Stimulated activated naive B cell treated with anti-CD40 and anti-IgM and Interleukin-4, amounts not matched to agents 10 μg/mL and 1 μg/mL and 100 μg/mL, for 72 hours (primary cell): Measurements from ENCODE around the gene GPR146.

Experiments
- ATAC-seq, 2 donors: fragments of 150-1000 bp; cut with Tn5 transposase; replicated peaks; 2 replicates each; pipeline ENCODE4 v1.10.0; 2021; ENCODE audit warnings: moderate library complexity in 1 of 2
- DNase-seq: peaks from one replicate; pipeline ENCODE4 v3.0.0; 2021
- H3K27ac Mint-ChIP-seq: one replicate; pipeline ENCODE4 v1.8.0; 2022; ENCODE audit warnings: mild to moderate bottlenecking, mixed read lengths
- H3K27me3 Mint-ChIP-seq, 2 donors: one replicate each; pipeline ENCODE4 v1.8.0; 2022; ENCODE audit warnings: mixed read lengths in 2 of 2
- H3K36me3 Mint-ChIP-seq, 2 donors: one replicate each; pipeline ENCODE4 v1.8.0; 2022; ENCODE audit warnings: mixed read lengths in 2 of 2, mild to moderate bottlenecking in 1 of 2
- H3K4me1 Mint-ChIP-seq, 2 donors: one replicate each; pipeline ENCODE4 v1.8.0; 2022; ENCODE audit warnings: mixed read lengths in 2 of 2, mild to moderate bottlenecking in 1 of 2
- H3K4me3 Mint-ChIP-seq, 2 donors: one replicate each; pipeline ENCODE4 v1.8.0; 2022; ENCODE audit warnings: mild to moderate bottlenecking in 2 of 2, mixed read lengths in 2 of 2, moderate library complexity in 1 of 2
- H3K9me3 Mint-ChIP-seq, 2 donors: one replicate each; pipeline ENCODE4 v1.8.0; 2022; ENCODE audit warnings: mixed read lengths in 2 of 2, mild to moderate bottlenecking in 1 of 2

GPR146 gene

DNA sequence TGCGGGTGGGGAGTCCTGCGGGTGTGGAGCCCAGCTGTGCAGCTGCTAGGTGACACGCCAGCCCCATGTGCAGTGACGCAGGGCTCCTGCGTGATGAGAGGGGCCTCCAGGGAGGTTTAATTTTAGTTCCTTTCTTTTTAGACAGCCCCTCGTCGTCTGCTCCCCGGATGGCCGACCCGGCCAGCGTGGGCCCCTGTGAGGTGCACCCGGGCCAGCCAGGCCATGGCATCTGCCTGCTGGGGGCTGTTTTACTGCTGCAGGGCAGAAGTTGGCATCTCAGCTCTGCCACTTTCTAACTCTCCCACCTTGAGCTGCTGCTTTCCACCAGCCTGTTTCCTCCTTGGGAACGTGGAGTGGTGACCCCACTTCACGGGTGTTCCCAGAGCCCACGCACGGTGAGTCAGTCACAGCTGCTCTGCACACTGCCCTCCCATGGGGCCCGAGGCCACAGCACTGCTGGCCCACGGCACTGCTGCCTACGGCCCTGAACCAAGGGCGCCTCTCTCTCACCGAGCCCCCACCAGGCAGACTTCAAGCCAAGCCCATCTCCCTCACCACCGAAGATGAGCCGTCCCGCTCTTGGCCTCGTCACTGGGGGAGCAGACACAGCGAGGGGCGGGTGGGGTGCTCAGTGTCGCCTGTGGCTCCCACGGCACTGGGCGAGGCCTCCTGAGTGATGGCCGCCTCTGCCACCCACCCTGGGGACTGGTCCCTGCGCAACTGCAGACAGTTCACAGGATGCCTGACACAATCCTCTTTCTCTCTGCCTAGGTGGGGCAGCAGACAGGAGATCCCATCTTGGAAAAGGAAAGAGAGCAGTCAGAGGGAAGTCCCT lies 40.1 kb upstream of the GPR146 start:
- no peaks in the 10 kb centered on the region for H3K9me3 Mint-ChIP-seq
- ATAC-seq = peak; percentile 93 to 94
- peaks cover 43 to 50% of the 10 kb centered on the region in 2 donors for H3K36me3 Mint-ChIP-seq
- H3K4me3 Mint-ChIP-seq = peak overlapping the region; percentile 58 to 66
- peak overlapping the region; percentile 92 for H3K27ac Mint-ChIP-seq
- peak; percentile 71 for DNase-seq
- H3K4me1 Mint-ChIP-seq = peaks cover 33 to 36% of the 10 kb centered on the region in 2 donors
- no peaks in the 10 kb centered on the region for H3K27me3 Mint-ChIP-seq

DNA sequence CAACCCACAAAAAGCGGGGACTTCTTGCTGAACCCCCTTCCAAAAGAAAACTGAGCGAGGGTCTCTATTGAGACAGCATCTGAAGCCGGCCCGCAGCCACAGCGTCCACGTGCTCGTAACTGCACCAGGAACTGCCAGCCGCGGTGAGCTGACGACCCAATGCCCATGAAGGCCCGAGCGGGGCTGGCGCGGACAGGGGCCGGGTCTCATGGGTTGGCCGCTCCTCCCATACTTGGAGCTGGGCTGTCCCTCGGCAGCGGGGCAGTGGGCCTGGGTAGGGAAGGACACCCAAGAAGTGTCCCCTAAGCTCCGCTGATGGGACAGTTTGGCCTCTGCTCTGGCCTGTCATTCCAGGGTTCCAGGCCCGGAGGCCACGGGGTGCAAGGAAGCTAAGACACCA lies 39.0 kb upstream of the GPR146 start:
- peaks cover 28 to 32% of the 10 kb centered on the region in 2 donors for H3K4me1 Mint-ChIP-seq
- peaks cover 46 to 52% of the 10 kb centered on the region in 2 donors for H3K36me3 Mint-ChIP-seq
- H3K27me3 Mint-ChIP-seq = no peaks in the 10 kb centered on the region
- H3K9me3 Mint-ChIP-seq = no peaks in the 10 kb centered on the region
- H3K27ac Mint-ChIP-seq = no peak overlapping the region
- no peak overlapping the region for H3K4me3 Mint-ChIP-seq
- no peak for DNase-seq
- ATAC-seq = no peak

DNA sequence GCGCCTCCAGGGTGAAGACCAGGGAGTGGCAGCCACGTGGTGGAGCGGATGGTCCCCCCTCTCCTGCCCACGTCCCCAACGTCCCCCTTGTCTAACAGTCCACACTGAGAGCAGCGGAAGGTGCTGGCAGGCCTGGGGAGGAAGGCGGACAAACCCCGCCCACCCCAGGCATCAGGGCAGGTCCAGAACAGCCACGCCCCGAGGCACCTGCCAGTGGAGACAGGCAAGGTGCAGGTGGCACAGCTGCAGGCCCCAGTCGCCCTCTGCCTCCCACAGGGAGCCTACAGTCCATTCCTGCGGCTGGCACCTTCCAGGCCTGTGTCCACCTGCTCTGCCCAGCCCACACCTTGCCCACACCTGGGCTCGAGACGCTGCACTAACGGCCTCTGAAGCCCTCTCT lies 36.4 kb upstream of the GPR146 start:
- no peak for DNase-seq
- no peaks in the 10 kb centered on the region for H3K27me3 Mint-ChIP-seq
- peaks cover 37 to 42% of the 10 kb centered on the region in 2 donors for H3K36me3 Mint-ChIP-seq
- H3K27ac Mint-ChIP-seq = no peak overlapping the region
- H3K9me3 Mint-ChIP-seq = no peaks in the 10 kb centered on the region
- ATAC-seq = no peak
- H3K4me3 Mint-ChIP-seq = no peak overlapping the region
- H3K4me1 Mint-ChIP-seq = peaks cover 30% of the 10 kb centered on the region in 2 donors

DNA sequence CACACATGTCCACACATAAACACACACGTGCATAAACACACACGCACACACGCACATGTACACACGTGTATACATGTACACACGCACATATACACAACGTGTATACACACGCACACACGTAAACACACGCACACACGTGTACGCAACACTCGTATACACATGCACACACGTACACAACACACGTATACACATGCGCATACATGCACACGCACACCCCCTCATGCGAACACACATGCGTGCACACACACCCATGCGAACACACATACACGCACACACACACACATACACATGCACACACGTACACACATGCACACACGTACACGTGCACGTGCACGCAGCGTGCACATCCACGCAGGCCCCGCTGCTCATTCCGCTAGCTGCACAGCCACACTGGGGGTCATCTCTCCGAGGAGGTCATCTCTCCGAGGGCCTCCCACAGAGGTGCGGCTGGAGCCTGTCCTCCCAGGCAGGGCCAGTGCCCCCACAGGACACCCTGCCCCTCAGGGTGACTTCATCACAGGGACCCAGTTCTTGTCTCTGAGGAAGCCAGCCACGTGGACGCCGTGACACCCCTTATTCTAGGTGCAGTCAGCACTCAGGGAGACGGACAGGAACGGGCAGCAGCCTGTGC lies 35.5 kb upstream of the GPR146 start:
- Mint-ChIP-seq H3K36me3 (peaks cover 37 to 45% of the 10 kb centered on the region in 2 donors), H3K4me1 (peaks cover 30 to 32% of the 10 kb centered on the region in 2 donors), H3K27me3 (no peaks in the 10 kb centered on the region), H3K9me3 (no peaks in the 10 kb centered on the region), H3K27ac (peak overlapping the region; percentile 27), H3K4me3 (no peak overlapping the region)
- DNase-seq = no peak
- ATAC-seq = no peak

DNA sequence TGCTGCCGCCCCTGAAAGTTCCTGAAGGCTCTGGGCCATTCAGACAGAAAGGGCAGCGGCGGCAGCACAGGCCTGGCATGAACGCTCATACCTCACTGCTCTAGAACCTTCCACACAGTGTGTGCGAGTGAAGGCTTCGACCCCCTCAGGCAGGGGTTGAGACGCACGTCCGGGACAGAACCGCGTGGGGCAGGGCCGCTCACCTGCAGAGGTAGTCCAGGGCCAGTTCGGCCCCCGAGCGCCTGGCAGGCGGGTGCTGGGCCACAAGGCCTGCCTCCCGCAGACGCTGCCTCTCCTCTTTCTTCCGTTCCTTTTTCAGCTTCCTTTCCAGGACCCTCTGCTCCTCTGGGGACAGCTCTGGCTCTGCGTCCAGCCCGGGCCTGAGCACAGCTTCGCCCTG lies 34.6 kb upstream of the GPR146 start:
- no peaks in the 10 kb centered on the region for H3K9me3 Mint-ChIP-seq
- no peak overlapping the region for H3K4me3 Mint-ChIP-seq
- peaks cover 24 to 28% of the 10 kb centered on the region in 2 donors for H3K4me1 Mint-ChIP-seq
- peaks cover 32 to 42% of the 10 kb centered on the region in 2 donors for H3K36me3 Mint-ChIP-seq
- DNase-seq (no peak), ATAC-seq (no peak)
- H3K27ac Mint-ChIP-seq = peak overlapping the region; percentile 10
- H3K27me3 Mint-ChIP-seq = no peaks in the 10 kb centered on the region

DNA sequence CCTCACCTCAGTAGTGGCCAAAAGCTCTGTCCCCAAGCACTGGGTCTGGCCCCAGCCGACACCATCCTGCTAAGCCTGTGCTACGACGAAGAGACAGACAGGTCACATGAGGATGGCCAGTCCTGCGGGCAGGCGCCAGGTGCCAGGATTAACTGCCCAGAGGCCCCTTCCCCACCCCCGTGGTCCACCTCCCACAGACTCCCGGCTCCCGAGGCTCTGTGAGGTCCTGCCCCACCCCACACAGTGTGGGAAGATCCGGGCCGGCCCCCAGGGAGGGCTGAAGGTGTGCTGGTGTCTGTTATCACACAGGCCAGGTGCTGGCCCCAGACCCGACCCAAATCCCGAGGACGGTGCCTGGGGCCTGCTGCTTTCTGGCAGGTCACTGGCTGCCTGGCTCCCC lies 34.1 kb upstream of the GPR146 start:
- H3K9me3 Mint-ChIP-seq = no peaks in the 10 kb centered on the region
- H3K36me3 Mint-ChIP-seq = peaks cover 29 to 45% of the 10 kb centered on the region in 2 donors
- peaks cover 22 to 28% of the 10 kb centered on the region in 2 donors for H3K4me1 Mint-ChIP-seq
- H3K4me3 Mint-ChIP-seq = no peak overlapping the region
- ATAC-seq (no peak), DNase-seq (no peak)
- no peaks in the 10 kb centered on the region for H3K27me3 Mint-ChIP-seq
- no peak overlapping the region for H3K27ac Mint-ChIP-seq

DNA sequence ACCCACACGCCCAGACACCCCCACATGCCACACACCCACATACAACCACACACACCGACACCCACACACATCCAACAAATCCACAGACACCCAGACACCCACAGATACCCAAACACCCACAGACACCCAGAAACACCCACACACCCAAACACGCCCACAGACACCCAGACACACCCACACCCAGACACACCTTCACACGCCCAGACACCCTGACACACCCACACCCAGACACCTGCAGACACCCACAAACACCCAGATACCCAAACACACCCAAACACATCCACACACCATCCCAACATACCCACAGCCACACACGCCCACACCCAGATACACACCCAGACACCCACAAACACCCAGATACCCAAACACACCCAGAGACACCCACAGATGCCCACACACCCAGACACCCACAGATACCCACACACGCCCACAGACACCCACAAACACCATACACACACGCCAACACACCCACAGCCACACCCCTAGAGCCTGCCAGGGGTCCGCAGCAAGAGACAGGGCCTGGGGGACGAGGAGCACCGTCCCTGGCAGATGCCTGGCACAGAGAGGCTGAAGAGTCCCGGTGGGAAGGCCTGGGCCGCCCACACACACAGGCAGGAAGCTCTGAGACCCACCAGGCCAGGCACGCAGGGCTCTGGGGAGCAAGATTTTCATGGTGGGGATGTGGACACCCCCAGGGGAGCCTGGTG lies 32.9 kb upstream of the GPR146 start:
- DNase-seq (no peak), ATAC-seq (peak; percentile 42 to 57)
- H3K4me1 Mint-ChIP-seq = peaks cover 18 to 29% of the 10 kb centered on the region in 2 donors
- H3K36me3 Mint-ChIP-seq = peaks cover 23 to 38% of the 10 kb centered on the region in 2 donors
- H3K4me3 Mint-ChIP-seq = peak overlapping the region; percentile 2 to 68
- peak overlapping the region; percentile 92 for H3K27ac Mint-ChIP-seq
- no peaks in the 10 kb centered on the region for H3K27me3 Mint-ChIP-seq
- H3K9me3 Mint-ChIP-seq = no peaks in the 10 kb centered on the region

DNA sequence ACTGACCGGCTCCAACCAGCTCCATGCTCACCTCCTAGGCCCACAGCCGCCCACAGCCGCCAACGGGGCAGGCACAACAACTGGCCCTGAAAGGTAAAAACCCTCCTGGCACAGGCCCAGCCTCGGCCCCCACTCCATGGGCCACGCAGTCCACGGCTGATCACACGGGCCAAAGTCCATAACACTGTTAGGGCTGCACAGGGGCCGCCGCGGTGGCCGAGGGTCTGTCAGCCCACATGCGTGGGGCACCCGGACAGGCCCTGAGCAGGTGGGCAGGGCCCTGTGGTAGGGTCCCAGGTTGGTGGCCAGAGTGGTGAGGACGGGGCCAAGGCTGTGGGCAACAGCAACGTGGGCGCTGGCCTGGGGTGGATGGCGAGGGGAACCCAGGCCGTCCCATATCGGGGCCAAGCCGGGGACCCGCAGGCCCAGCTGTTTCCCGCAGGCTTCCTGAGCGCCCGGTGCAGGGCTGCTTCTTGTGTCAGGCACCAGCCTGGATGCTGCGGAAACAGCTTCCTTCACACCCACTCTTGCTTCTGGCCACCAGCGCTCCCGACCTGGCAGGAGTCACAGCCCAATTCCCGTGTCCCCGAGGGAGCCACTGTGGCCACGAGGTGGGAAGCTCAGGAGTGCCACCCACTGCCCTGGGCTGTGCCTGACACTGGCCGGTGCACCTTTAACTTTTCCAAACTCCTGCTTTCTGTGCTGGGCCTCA lies 32.2 kb upstream of the GPR146 start:
- DNase-seq (no peak), ATAC-seq (peak; percentile 25 to 28)
- Mint-ChIP-seq H3K27ac (peak overlapping the region; percentile 92), H3K4me1 (peaks cover 18 to 29% of the 10 kb centered on the region in 2 donors), H3K9me3 (no peaks in the 10 kb centered on the region), H3K27me3 (no peaks in the 10 kb centered on the region), H3K4me3 (no peak overlapping the region), H3K36me3 (peaks cover 18 to 32% of the 10 kb centered on the region in 2 donors)

DNA sequence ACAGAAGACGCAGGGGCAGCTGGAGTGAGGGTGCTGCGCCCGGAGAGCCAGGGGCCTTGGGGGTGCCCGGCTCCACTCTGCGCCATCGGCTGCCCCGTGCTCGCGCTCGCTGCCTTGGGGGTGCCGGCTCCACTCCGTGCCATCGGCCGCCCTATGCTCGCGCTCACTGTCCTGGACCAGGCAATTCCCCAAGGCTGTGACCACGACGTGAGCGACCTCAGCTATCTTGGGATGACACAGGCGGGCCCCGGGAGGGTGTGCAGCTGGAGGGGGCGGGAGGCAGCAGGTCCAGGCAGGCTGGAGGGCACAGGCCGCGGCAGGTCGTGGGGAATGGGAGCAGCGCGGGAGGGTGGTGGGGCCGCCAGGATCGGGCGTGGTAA lies 31.6 kb upstream of the GPR146 start:
- DNase-seq (no peak), ATAC-seq (no peak)
- no peaks in the 10 kb centered on the region for H3K27me3 Mint-ChIP-seq
- H3K4me1 Mint-ChIP-seq = peaks cover 18 to 29% of the 10 kb centered on the region in 2 donors
- peaks cover 18 to 32% of the 10 kb centered on the region in 2 donors for H3K36me3 Mint-ChIP-seq
- no peaks in the 10 kb centered on the region for H3K9me3 Mint-ChIP-seq
- no peak overlapping the region for H3K27ac Mint-ChIP-seq
- no peak overlapping the region for H3K4me3 Mint-ChIP-seq

DNA sequence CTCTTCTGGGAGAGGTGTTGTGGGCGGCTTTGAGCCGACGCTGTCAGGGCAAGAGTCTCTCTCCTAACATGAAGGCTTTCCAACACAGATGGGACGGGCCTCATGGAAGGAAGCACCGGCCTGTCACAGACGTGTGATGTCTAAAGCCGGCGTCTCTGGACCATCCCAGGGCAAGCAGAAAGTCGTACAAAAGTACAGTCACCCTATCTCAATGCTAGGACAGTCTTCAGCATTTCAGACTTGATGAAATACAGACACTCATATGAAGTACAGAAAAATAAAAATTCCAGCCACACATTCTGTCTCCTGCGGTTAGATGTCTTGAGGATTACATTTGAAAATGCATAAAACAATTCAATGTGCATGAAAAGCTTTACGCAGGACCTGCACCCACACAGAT lies 30.8 kb upstream of the GPR146 start:
- Mint-ChIP-seq H3K9me3 (no peaks in the 10 kb centered on the region), H3K27me3 (no peaks in the 10 kb centered on the region), H3K4me1 (peaks cover 24 to 38% of the 10 kb centered on the region in 2 donors), H3K36me3 (peaks cover 22 to 38% of the 10 kb centered on the region in 2 donors), H3K27ac (no peak overlapping the region), H3K4me3 (no peak overlapping the region)
- no peak for ATAC-seq
- DNase-seq = no peak

DNA sequence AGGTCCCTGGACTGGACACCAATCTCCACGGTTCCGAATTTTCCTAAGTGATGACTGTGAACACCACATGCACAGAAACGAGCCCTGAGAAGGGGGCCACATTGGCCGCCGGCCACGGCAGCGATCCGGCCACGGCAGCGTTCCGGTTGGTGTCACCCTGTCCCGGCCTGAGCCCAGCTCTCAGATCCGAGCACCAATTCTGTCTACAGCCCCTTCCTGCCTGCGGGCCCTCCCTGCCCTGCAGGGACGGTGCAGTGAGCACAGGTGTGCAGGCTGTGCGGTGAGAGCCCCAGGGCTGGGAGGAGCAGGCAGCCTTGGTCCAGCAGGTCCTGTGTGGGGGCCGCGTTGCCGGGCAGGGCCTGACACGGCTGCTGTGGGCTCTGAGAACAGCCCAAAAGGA lies 29.7 kb upstream of the GPR146 start:
- DNase-seq (no peak), ATAC-seq (no peak)
- H3K4me1 Mint-ChIP-seq = peaks cover 23 to 45% of the 10 kb centered on the region in 2 donors
- H3K27ac Mint-ChIP-seq = no peak overlapping the region
- H3K9me3 Mint-ChIP-seq = no peaks in the 10 kb centered on the region
- no peaks in the 10 kb centered on the region for H3K27me3 Mint-ChIP-seq
- H3K36me3 Mint-ChIP-seq = peaks cover 19 to 34% of the 10 kb centered on the region in 2 donors
- no peak overlapping the region for H3K4me3 Mint-ChIP-seq

DNA sequence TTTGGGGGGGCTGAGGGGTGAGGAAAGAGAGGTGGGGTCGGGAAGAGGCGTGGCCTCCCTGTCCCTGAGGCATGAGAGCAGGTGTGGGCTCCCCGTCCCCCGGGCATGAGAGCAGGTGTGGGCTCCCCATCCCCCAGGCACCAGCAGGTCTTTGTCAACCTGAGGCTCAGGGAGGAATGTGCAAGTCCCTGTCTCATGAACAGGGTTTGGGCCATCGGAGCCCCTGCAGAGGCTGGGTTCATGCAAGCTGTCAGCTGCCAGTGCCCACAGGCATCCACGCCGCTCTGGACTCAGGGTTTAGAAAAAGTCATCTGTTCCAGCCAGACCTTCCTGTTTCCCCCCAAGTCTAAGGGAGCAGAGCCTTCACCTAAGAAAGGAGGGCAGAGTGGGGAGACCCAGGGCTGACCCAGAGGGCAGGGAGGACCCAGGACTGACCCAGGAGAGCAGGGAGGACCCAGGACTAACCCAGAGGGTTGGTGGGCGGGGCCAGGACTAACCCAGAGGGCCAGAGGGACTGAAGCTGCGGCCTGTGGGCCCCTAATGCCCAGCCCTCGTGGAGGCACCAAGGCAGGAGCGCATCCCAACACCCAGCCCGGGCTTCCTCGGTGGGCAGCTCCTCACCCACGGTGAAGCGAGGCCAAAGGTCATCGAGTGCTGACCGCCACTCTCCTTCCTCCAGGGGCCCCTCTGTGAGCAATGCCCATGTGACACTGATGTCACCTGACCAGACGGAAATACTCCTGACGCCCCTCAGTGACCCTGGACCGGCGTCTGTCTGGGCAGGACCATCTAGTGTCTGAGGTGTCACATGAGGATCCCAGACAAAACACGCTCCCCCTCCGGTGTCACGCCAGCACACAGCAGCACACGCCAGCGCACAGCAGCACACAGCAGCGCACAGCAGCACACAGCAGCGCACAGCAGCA lies 28.9 kb upstream of the GPR146 start:
- ATAC-seq (no peak), DNase-seq (no peak)
- no peak overlapping the region for H3K4me3 Mint-ChIP-seq
- no peaks in the 10 kb centered on the region for H3K9me3 Mint-ChIP-seq
- peaks cover 22 to 35% of the 10 kb centered on the region in 2 donors for H3K36me3 Mint-ChIP-seq
- peaks cover 27 to 52% of the 10 kb centered on the region in 2 donors for H3K4me1 Mint-ChIP-seq
- H3K27ac Mint-ChIP-seq = no peak overlapping the region
- H3K27me3 Mint-ChIP-seq = no peaks in the 10 kb centered on the region
